Measurements from ENCODE around the gene GDPD5.

- TF ChIP-seq CTCF (IDR thresholded peaks at IDR 0.05) (no peak), POLR2A (IDR thresholded peaks at IDR 0.05) (no peak)
These were observed 12.0 kb upstream of the GDPD5 start for GRCh38 chr11:75537740-75538139.

Measured in adrenal gland (tissue), 5 donors.